ENCODE measurements around the gene C1orf198.

Gene C1orf198

DNA sequence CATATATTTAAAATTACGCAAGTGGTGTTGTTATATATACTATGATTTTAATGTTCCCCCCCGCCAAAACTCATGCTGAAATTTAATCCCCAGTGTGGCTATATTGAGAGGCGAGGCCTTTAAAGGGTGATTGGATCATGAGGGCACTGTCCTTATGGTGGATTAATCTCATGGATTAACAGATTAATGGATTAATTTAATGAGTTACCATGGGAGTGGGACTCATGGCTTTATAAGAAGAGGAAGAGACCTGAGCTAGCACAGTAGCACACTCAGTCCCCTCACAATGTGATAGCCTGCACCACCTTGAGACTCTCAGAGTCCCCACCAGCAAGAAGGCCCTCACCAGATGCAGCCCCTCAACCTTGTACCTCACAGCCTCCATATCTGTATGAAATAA, 34.8 kb downstream of the C1orf198 start:
- no peak for DNase-seq (ENCODE audit: low spot score)

DNA sequence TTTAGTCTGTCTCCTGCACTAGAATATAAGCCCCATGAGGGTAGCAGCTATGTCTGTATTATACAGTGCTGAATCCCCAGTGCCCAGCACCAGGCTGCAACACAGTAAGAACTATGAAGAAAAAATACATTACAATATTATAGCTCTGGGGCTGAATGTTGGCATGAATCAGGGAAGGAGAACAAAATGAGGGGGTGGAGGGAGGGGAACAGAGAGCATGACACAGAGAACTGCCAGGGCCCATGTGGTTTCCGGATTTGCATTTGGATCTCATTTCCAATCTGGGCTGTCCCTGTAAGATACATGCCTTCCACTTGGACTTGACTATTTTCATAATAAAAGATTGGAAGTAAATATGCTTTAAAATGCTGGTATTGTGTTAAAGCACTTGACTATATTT, 35.8 kb downstream of the C1orf198 start:
- no peak for DNase-seq (ENCODE audit: low spot score)

DNA sequence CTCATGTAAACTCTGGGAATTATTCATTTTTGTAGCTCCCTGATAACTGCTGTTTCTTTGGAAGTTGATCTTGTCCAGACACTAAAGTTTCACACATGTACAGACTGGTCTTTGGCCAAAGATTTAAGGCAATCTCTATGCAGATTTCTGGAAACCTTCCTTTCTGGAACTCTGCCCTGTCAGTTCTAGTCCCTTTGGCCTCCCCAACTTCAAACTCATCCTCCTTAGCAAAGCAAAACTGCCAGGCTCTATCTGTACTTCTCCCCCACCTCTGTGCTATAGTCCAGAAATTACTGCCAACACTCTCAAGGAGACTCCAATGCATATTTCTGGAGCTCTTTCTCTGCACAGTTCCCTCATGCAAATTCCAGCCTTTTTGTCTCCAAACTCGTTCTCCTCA, 36.5 kb downstream of the C1orf198 start:
- no peak for DNase-seq (ENCODE audit: low spot score)

DNA sequence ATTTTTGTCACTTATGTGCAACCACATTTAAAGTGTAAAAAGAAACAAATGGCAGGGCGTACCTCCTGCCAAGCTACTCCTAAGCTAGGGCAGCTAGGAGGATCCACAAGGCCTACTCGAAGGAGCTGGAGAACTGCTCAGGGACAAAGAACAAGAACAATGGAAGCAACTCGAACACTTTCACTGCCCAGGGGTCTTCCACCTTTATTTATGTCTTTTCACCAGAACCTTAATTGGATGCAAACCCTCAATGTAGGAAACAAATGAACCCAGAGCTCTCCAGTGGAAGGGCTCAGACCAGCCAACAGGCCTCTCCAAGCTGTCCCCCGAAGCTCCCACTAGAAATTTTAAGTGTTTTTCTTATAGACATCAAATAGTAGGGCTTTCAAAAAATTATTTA, 39.9 kb downstream of the C1orf198 start:
- no peak for DNase-seq (ENCODE audit: low spot score)

DNA sequence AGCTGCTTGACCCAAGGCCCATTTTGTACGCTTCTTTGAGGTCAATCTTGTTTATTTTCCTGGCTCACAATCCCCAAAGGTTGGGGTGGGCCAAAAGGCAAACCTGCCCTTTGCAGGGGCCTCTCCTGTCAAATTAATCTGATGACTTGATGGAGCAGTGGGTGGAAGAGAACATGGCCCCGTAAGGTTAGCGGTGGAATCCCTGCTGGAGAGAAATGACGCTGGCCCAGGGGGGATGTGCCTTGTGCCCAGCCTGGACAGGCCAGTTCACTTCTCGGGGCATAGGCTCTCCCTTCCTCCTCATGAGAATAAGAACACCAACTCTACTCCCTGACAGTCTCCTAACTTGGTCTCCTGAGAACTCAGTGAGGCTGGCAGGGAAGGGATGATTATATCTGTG, 40.5 kb downstream of the C1orf198 start:
- DNase-seq (ENCODE audit: low spot score), result no peak

DNA sequence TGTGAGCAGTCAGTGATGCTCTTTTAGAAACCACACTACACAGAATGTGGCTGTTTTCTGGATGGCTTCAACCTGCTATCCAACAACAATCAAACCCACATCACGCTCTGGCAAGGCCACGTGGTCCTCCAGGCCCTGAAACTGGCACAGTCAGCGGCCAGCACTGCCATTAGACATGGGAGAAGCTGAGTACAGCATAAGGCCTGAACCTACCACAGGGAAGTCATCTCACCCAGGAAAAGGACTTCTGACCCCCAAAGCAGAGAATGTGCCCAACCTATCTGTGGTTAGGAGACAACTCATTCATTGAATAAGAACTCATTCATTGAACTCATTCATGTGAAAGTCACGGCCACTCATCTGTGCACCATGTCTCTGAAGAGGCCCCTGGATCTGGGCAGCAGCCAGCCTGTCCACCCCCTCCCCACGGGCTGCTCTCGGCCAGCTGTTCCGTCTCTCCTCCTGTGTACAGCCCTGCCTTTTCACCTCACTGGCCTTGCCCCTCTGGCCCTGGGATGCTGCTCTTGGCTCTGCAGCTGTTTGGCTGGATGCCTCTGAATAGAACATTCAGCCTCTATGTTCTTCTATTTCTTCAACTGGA, 41.1 kb downstream of the C1orf198 start:
- no peak for DNase-seq (ENCODE audit: low spot score)

DNA sequence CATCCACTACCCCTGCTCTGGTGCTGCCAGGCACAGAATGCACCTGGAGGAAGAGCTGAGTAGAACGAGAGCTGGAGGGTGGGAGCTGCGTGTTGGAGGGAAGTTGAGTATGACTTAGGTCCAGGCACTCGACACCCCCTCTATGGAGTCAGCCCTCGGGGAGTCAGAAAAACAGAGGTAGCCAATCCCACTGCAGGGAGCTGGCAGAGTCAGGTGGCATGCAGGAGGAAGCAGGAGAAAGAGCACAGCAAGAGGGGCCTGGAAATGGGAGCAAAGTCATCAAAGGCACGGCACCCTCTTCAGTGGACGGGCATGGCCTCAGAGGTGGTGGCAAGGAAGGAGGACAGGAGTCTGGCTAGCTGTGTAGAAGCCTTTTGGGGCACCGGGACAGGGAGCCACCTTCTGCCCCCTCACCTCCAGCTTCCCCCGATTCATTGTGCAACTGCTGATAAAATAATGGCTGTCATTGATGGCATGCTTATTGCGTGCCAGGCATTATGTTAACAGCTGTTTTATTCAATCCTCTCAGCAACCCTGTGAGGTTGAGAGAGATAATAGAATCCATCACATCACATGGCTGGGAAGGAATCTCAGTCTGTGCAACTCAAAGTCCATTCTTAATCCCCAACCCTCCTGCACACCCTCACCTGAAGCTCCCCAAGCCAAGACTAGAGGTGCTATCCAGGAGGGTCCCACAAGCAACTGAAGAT, 42.0 kb downstream of the C1orf198 start:
- no peak for DNase-seq (ENCODE audit: low spot score)

DNA sequence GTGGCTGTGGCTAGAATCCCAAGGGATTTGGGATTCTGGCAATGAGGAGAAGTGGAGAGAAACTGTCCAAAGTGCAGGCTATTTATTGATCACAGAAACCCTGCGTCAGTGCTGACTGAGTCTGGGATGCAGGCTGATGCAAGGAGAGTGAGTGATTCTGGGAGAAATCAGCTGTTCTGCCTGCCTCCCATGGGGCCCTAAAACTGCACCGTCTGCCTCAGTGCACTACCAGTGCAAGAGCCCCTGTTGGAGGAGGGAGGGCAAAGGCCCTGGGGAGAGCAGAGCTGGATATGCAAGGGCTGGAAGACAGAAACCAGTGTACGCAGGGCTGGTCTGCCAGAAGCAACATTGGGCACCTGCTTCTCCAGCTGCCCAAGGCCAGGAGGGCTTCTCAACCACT, 42.6 kb downstream of the C1orf198 start:
- peak; percentile 24 for DNase-seq (ENCODE audit: low spot score)

GRCh38 chr1:230824919-230825721, 43.2 kb downstream of the C1orf198 start:
- peak; percentile 30 for DNase-seq (ENCODE audit: low spot score)

DNA sequence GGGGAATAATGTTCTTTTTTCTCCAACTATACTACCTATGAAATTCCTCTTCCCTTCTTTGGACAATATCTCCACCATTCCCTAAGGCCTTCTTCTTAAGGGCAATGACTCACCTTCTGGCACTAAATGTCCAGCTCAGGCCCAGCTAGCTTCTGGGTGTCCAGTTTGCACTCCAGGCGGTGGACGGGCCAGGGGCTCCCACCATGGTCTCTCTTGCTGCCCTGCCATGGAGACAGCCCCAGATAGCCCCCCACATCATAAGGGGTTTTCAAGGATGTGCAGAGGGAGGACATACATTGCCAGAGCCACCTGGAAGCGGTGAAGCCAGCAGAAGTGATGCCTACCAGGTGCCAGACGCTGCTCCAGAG, 43.8 kb downstream of the C1orf198 start:
- DNase-seq (ENCODE audit: low spot score), result no peak

DNA sequence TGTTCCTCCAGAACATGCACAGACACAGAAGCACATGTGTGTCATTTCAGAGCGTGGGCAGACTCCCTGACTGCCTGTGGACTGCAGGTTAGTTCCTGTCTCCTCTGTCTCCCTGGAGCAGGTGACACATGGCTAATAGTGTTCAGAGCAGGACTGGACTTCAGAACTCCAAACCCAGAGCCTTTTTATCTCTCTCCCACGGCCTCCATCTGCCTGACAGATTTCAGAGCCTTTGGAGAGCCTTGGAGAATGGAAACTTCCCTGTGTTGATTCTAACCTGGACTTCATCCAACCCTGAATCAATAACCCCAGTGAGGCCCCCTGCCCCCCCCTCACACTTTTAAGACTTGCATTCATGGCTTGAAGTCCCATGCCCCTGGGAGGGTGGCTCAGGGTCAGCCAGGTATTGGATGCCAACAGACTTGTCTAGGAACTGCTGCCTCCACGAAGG, 44.4 kb downstream of the C1orf198 start:
- DNase-seq (ENCODE audit: low spot score), result no peak

GRCh38 chr1:230823426-230823825, 44.9 kb downstream of the C1orf198 start:
- no peak for DNase-seq (ENCODE audit: low spot score)

- no peak for DNase-seq (ENCODE audit: low spot score)
Observed at GRCh38 chr1:230822092-230822581, 46.2 kb downstream of the C1orf198 start.

DNA sequence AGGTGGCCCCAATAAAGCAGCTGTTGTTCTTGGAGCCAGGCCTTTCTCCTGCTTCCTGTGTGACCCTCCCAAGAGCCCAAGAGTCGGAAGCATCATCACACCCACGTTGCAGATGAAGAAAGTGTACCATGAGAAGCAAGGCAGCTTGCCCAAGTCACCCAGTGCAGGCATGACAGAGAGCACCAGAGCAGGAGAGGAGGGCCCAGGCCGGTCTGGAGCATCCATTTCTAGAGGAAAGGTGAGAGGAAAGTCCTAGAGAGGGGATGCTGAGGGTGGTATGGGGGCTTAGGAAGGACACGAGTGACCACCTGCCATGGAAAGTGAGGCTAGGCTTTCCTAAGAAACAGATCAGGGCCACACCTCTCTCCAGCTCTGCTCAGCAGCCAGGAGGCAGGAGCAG, 47.0 kb downstream of the C1orf198 start:
- no peak for DNase-seq (ENCODE audit: low spot score)

- DNase-seq (ENCODE audit: low spot score), result no peak
Observed at GRCh38 chr1:230820568-230820967, 47.8 kb downstream of the C1orf198 start.

DNA sequence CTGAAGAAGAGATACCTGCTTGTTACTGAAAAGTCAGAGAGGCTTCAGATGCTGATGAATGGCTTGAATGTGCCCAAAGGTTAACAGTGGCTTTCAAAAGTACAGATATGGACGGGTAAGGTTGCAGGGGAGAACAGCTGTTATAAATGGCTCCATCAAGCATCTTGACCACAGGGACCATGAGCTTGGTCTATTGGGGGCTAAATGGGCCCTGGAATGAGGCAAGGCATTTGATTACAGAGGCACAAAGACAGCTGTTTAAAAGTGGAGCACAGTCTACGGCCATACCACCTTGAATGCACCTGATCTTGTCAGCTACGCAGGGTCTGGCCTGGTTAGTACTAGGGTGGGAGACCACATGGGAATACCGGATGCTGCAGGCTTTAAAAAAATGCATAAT, 48.3 kb downstream of the C1orf198 start:
- no peak for DNase-seq (ENCODE audit: low spot score)

DNA sequence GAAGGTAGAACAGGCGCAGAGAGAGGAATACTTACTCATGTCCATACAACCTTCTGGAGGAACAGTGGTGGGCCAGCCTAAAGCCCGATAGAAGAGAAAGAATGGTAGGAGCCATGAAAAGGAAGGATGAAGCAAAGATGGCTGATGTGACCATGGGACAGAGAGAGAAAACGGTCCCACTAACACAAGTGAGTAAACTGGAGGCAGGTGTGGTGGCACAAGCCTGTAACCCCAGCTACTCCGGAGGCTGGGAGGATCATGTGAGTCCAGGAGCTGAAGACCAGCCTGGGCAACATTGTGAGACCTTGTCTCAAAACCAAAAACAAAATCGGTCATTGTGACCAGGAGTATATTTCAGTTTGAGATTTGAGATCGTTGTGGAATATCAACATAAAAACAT, 49.4 kb downstream of the C1orf198 start:
- DNase-seq (ENCODE audit: low spot score), result no peak

- DNase-seq (ENCODE audit: low spot score), result no peak
Observed at GRCh38 chr1:230818367-230818766, 50.0 kb downstream of the C1orf198 start.

DNA sequence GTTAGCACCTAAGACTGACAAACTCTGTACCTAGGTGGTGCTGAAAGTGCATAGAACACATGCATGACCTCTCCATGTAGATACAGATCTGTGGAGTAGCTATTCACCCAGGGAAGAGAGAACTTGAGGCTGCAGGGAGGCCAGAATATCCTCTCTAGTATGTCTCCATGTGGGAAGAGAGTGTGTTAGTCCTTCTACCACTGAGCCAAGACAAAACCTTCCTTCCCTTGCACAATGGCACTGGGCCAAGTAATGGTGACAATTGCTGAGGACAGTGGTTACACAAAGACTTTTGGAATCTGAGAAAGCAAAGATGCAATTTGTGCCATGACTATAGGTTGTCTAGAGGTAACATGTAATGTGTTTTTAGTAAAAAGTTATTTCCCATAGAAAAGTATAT, 52.3 kb downstream of the C1orf198 start:
- no peak for DNase-seq (ENCODE audit: low spot score)

DNA sequence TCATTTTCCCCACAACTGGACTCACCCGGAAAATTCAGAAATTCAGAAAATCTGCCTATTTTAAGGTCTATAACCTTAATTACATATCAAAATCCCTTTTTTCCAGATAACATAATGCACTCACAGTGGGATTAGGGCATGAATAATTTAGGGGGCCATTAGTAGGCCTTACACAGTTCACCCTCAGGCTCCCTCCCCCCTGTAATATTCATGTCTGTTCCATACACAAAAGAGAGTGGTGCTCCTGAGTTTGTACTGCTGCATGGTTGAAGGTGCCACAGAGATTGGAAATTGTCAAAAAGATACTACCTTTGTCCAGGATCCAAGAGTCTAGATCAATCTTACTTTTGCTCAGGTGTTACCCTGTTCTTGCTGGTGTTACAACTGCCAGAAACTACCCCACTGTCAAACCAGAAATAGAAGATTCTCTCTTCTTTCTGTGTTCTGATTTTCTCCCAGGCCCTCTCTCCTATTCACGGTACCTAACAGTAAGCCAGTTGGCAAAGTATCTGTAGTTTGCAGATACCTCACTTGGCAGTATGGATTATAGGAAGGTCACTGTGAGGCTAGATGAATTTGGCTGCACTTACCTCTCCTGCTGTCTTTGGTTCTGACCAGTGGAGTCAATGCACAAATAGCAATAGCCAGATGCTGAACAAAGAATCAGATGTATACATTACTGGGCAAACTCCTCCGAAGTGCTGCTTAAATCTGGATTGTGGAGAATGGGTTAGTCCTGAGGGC, 53.2 kb downstream of the C1orf198 start:
- no peak for DNase-seq (ENCODE audit: low spot score)

GRCh38 chr1:230812568-230812967, 55.8 kb downstream of the C1orf198 start:
- no peak for DNase-seq (ENCODE audit: low spot score)

DNA sequence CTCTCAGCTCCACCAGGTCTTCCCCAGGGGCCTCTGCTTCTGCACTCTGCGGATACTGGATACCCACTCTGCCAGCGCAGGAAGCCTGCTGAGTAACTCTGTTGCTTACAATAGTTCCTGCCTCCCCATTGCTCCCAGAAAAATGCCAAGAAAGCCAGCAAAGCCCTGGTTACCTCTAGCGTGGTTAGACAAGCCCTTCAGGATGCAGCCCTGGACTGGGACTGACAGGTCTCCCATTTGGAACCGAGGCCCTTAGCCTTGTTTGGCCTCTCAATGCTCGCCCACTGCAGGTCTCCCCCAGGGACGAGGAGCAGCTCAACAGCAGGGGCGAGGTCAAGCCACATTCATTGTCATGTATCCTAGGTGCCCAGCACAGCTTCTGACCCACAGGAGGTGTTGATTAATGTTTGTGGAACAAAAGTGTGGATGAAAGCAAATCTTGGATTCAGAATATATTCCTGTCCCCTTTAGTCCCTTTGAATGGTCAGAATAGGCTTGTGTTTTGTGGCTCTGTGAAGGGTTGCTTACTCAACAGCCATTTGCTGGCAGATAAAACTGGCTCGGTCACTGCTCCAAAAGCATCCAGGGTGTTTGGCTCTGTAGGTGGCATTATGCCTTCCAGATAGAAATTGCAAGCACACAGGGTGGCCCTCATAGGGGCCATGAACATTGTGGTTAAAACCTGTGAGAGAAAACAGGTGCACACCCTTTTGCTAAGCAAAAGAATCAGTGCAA, 58.9 kb downstream of the C1orf198 start:
- no peak for DNase-seq (ENCODE audit: low spot score)

Data from HuH-7.5 (cell line).